Neural progenitor cell (in vitro differentiated cells): Measurements from ENCODE around the gene ACP5. TPM values are rescaled to one million over a fixed set of nuclear protein-coding genes. Genes with fewer than 3 reads are reported as not detected.
A peak's percentile ranks its signal among the peaks of the same experiment; 100 is the strongest.

Source experiments
- DNase-seq: peaks from one replicate; pipeline ENCODE4 v3.0.0-alpha.2; 2016; ENCODE audit warnings: low spot score
- H2AFZ ChIP-seq: fragments of 200-600 bp; sonication (generic); replicated peaks from 2 replicates; pipeline ENCODE4 v1.6.1; 2016; ENCODE audit warnings: antibody characterized with exemption
- H3F3A ChIP-seq: fragments of 200-600 bp; sonication (generic); 2 replicates; pipeline ENCODE4 v1.6.1; 2016; ENCODE audit warnings: antibody characterized with exemption, low read depth
- H3K27ac ChIP-seq: fragments of 200-600 bp; sonication (generic); 2 replicates; pipeline ENCODE4 v1.5.1; 2016; ENCODE audit warnings: mild to moderate bottlenecking
- H3K27me3 ChIP-seq: fragments of 200-600 bp; sonication (generic); 2 replicates; pipeline ENCODE4 v1.6.1; 2016; ENCODE audit warnings: mild to moderate bottlenecking, moderate library complexity
- H3K36me3 ChIP-seq: fragments of 200-600 bp; sonication (generic); 2 replicates; pipeline ENCODE4 v1.5.1; 2016
- H3K4me1 ChIP-seq: fragments of 200-600 bp; sonication (generic); 2 replicates; pipeline ENCODE4 v1.6.1; 2016; ENCODE audit warnings: mixed run types
- H3K4me2 ChIP-seq: fragments of 200-600 bp; sonication (generic); 2 replicates; pipeline ENCODE4 v1.6.1; 2016
- H3K4me3 ChIP-seq: fragments of 200-600 bp; sonication (generic); 2 replicates; pipeline ENCODE4 v1.5.1; 2016
- H3K79me2 ChIP-seq: fragments of 200-600 bp; sonication (generic); 2 replicates; pipeline ENCODE4 v1.6.1; 2016; ENCODE audit warnings: low read depth
- H3K9ac ChIP-seq: fragments of 200-600 bp; sonication (generic); 2 replicates; pipeline ENCODE4 v1.6.1; 2016
- H3K9me3 ChIP-seq: fragments of 200-600 bp; sonication (generic); 2 replicates; pipeline ENCODE4 v1.5.1; 2016; ENCODE audit warnings: low read depth
- H4K20me1 ChIP-seq: fragments of 200-600 bp; sonication (generic); 2 replicates; pipeline ENCODE4 v1.6.1; 2016; ENCODE audit warnings: low read depth
- H3K27ac Mint-ChIP-seq: 3 replicates; pipeline ENCODE4 v1.8.0; 2021; ENCODE audit warnings: mixed read lengths
- H3K27me3 Mint-ChIP-seq: 2 replicates; pipeline ENCODE4 v1.8.0; 2022; ENCODE audit warnings: low read depth, mild to moderate bottlenecking, inconsistent platforms, moderate library complexity, mixed read lengths; ENCODE audit not compliant: insufficient read depth
- H3K36me3 Mint-ChIP-seq: 3 replicates; pipeline ENCODE4 v1.8.0; 2021; ENCODE audit warnings: mixed read lengths
- H3K4me1 Mint-ChIP-seq: 3 replicates; pipeline ENCODE4 v1.8.0; 2021; ENCODE audit warnings: mixed read lengths
- H3K4me3 Mint-ChIP-seq: 3 replicates; pipeline ENCODE4 v1.8.0; 2021; ENCODE audit warnings: mild to moderate bottlenecking, moderate library complexity, mixed read lengths
- H3K9me3 Mint-ChIP-seq: 3 replicates; pipeline ENCODE4 v1.8.0; 2020; ENCODE audit warnings: mixed read lengths
- EZH2 ChIP-seq: fragments of 200-600 bp; sonication (generic); IDR thresholded peaks from 2 replicates; pipeline ENCODE4 v1.6.1; 2017; ENCODE audit warnings: antibody characterized with exemption, mild to moderate bottlenecking, moderate library complexity
- EZH2phosphoT487 ChIP-seq: fragments of 200-600 bp; sonication (generic); IDR thresholded peaks from 2 replicates; pipeline ENCODE4 v1.6.1; 2017; ENCODE audit warnings: antibody characterized with exemption
- total RNA-seq: library from RNA; depleted of rRNA; stranded (reverse); fragments of >200 nt; gene quantifications from 2 replicates; pipeline ENCODE4 v1.2.3, GENCODE V29; 2015; ENCODE audit warnings: low replicate concordance
- TF ChIP-seq, protein P1 (sequence below): fragments of 200-600 bp; sonication (generic); IDR thresholded peaks from 2 replicates; pipeline ENCODE4 v1.5.1; 2017; ENCODE audit warnings: antibody characterized with exemption, mild to moderate bottlenecking

Gene ACP5
- total RNA-seq, 1 donor from 2014 or later: 0.11 TPM

DNA sequence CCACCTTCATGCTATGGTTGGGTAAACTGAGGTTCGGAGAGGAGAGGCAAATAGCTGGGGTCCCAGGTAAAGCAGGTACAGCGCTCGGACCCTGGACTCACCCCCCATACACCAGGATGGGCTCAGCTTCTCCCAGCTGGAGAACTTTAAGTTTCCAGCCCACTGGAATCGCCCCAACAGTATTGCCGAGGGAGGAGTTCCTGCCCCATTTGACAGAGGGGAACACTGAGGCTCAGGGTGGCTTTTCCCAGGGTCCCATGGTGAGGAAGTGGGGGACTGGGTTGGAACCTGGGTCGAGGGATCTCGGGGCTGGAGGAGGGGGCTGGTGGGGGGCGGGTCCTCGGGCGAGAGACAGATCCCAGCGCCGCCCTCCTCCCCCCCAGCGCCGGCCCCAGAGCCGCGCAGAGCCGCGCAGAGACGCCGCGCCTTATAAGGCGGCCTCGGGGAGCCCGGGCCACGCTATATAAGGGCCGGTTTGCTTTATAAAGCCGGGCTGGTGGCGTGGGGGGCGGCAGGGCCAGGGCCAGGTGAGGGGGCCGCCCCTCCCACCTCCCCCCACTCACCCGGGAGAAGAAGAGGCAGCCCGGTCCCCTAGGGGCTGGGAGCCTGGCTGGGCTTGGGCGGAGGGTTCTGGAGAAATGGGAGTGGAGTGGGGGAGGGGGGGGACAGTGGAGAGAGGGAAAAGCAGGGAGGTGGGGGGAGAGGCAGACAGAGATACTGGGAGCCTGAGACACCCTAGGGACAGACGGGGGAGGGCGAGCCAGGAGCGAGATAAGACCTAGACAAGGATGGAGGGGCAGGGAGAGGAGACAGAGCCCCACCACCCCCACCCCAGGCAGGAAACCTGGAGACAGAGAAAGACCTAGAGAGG is 37.7 kb downstream of the ACP5 start:
- peak; percentile 61 for DNase-seq
- Histone ChIP-seq H3F3A (peaks cover 19% of the 10 kb centered on the region), H2AFZ (peak overlapping the region; percentile 78), H3K9ac (no peak overlapping the region), H3K9me3 (no peaks in the 10 kb centered on the region), H3K79me2 (no peaks in the 10 kb centered on the region), H3K4me2 (peak overlapping the region; percentile 97), H4K20me1 (no peaks in the 10 kb centered on the region), H3K27me3 (peaks cover 3% of the 10 kb centered on the region), H3K4me1 (peaks cover 19% of the 10 kb centered on the region), H3K27ac (no peak overlapping the region), H3K4me3 (peak overlapping the region; percentile 51), H3K36me3 (no peaks in the 10 kb centered on the region)
- H3K36me3 Mint-ChIP-seq: no peaks in the 10 kb centered on the region
- peaks cover 11% of the 10 kb centered on the region for H3K27me3 Mint-ChIP-seq
- H3K4me3 Mint-ChIP-seq: peak overlapping the region; percentile 71
- H3K4me1 Mint-ChIP-seq: peaks cover 17% of the 10 kb centered on the region
- peak overlapping the region; percentile 11 for H3K27ac Mint-ChIP-seq
- no peaks in the 10 kb centered on the region for H3K9me3 Mint-ChIP-seq
- TF ChIP-seq EZH2phosphoT487: no peak
- no peak for TF ChIP-seq EZH2
- TF ChIP-seq, protein P1, sequence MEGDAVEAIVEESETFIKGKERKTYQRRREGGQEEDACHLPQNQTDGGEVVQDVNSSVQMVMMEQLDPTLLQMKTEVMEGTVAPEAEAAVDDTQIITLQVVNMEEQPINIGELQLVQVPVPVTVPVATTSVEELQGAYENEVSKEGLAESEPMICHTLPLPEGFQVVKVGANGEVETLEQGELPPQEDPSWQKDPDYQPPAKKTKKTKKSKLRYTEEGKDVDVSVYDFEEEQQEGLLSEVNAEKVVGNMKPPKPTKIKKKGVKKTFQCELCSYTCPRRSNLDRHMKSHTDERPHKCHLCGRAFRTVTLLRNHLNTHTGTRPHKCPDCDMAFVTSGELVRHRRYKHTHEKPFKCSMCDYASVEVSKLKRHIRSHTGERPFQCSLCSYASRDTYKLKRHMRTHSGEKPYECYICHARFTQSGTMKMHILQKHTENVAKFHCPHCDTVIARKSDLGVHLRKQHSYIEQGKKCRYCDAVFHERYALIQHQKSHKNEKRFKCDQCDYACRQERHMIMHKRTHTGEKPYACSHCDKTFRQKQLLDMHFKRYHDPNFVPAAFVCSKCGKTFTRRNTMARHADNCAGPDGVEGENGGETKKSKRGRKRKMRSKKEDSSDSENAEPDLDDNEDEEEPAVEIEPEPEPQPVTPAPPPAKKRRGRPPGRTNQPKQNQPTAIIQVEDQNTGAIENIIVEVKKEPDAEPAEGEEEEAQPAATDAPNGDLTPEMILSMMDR: no peak

DNA sequence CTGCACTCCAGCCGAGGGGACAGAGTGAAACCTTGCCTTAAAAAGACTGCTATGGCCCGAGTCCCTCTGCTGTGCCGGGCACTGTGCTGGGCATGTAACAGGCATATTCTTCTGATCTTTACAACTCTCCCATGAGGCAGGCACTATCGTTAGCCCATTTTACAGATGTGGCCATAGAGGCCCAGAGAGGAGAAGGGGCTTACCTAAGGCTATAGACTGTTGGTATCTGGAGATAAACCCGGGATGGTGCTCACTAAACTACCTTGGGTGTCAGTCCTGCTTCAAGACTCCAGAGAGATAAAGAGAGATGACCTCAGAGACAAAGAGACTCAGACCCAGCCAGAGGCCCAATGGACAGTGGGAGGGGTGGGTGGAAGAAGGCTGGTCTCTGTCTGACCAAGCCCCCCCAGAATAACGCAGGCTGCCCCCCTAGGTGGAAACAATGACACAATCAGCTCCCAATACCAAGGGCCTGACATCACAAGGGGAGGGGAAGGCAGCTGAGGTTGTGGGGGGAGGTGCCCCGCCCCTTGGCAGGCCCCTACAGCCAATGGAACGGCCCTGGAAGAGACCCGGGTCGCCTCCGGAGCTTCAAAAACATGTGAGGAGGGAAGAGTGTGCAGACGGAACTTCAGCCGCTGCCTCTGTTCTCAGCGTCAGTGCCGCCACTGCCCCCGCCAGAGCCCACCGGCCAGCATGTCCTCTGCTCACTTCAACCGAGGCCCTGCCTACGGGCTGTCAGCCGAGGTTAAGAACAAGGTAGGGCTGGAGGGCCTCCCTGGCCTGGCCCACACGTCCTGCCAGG is 39.0 kb downstream of the ACP5 start, which contains the start of gene CNN1:
Gene CNN1 (plus strand): TSS at position 620 of the 805 bp plus-strand sequence. CDS start 77 bp downstream, at position 697.
- Mint-ChIP-seq H3K27ac (peak within 1 kb of the TSS; percentile 11), H3K4me1 (peaks cover 17% of the 10 kb centered on the region), H3K9me3 (no peaks in the 10 kb centered on the region), H3K36me3 (no peaks in the 10 kb centered on the region), H3K4me3 (peak within 1 kb of the TSS; percentile 71), H3K27me3 (peaks cover 14% of the 10 kb centered on the region)
- Histone ChIP-seq H3K4me2 (peak within 1 kb of the TSS; percentile 97), H3K9ac (no peak within 1 kb of the TSS), H2AFZ (no peak within 1 kb of the TSS), H3K9me3 (no peaks in the 10 kb centered on the region), H4K20me1 (no peaks in the 10 kb centered on the region), H3K27me3 (peaks cover 12% of the 10 kb centered on the region), H3F3A (peaks cover 19% of the 10 kb centered on the region), H3K4me3 (peak within 1 kb of the TSS; percentile 51), H3K36me3 (no peaks in the 10 kb centered on the region), H3K4me1 (peaks cover 19% of the 10 kb centered on the region), H3K79me2 (no peaks in the 10 kb centered on the region), H3K27ac (no peak within 1 kb of the TSS)
- DNase-seq: peak; percentile 72
- TF ChIP-seq EZH2phosphoT487 (no peak), EZH2 (no peak)
- TF ChIP-seq, protein P1: no peak

DNA sequence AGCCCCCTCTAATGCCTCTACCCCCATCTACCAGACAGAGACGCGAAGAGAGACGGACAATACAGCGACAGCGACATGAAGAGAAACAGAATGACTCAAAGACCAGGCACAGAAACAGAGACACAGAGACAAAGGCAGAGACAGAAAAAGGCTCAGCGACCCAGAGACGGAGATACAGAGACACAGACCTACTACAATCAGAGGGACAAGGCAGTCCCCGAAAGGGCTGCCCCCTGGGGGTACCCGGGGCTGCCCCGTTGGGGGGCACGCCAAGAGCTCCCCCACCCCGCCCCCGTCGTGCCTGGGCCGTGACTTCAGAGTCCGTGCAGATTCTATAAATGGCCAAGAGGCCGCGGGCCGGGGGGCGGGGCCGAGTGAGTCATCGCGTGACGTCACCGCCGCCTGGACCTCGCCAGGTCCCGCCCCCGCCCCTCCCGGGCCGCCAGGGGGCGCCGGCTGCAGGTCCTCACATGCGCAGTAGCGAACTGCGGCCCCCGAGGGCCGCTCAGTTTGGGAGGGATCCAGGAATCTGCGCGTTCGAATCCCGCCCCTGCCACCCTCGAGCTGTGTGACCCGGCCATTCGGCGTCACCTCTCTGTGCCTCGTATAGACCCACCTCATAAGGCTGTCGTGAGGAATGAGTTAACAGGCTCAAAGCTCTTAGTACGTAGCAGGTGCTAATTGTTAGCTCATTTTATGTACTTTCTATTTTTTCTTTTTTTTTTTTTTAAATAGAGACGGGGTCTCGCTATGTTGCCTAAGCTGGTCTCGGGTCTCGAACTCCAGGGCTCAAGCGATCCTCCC is 41.5 kb downstream of the ACP5 start:
- TF ChIP-seq, protein P1: peak; percentile 94
- TF ChIP-seq EZH2phosphoT487: no peak
- Mint-ChIP-seq H3K36me3 (no peaks in the 10 kb centered on the region), H3K9me3 (no peaks in the 10 kb centered on the region), H3K4me1 (peaks cover 17% of the 10 kb centered on the region), H3K4me3 (peak overlapping the region; percentile 82), H3K27ac (peak overlapping the region; percentile 88), H3K27me3 (peaks cover 19% of the 10 kb centered on the region)
- no peaks in the 10 kb centered on the region for H3K36me3 ChIP-seq
- H3F3A ChIP-seq: peaks cover 19% of the 10 kb centered on the region
- peak overlapping the region; percentile 53 for H2AFZ ChIP-seq
- H3K27me3 ChIP-seq: peaks cover 12% of the 10 kb centered on the region
- H4K20me1 ChIP-seq: no peaks in the 10 kb centered on the region
- peak overlapping the region; percentile 46 for H3K4me3 ChIP-seq
- peak overlapping the region; percentile 71 for H3K4me2 ChIP-seq
- H3K4me1 ChIP-seq: peaks cover 19% of the 10 kb centered on the region
- no peaks in the 10 kb centered on the region for H3K79me2 ChIP-seq
- H3K9ac ChIP-seq: no peak overlapping the region
- H3K27ac ChIP-seq: no peak overlapping the region
- peak; percentile 97 for DNase-seq
- no peaks in the 10 kb centered on the region for H3K9me3 ChIP-seq
